NCI-H2029 treated with DMSO at 0.1 percent for 48 hours (cell line): Measurements from ENCODE around the gene TULP4.
"Not testable (repeated sequence)": the region's sequence is repeated elsewhere in the genome, so short reads cannot be mapped to it uniquely, and the experiment has no call there.

ENCODE experiments used
- DNase-seq: peaks from one replicate; lab custom pipeline; 2025; lab: John Stamatoyannopoulos, UW

Gene TULP4

DNA sequence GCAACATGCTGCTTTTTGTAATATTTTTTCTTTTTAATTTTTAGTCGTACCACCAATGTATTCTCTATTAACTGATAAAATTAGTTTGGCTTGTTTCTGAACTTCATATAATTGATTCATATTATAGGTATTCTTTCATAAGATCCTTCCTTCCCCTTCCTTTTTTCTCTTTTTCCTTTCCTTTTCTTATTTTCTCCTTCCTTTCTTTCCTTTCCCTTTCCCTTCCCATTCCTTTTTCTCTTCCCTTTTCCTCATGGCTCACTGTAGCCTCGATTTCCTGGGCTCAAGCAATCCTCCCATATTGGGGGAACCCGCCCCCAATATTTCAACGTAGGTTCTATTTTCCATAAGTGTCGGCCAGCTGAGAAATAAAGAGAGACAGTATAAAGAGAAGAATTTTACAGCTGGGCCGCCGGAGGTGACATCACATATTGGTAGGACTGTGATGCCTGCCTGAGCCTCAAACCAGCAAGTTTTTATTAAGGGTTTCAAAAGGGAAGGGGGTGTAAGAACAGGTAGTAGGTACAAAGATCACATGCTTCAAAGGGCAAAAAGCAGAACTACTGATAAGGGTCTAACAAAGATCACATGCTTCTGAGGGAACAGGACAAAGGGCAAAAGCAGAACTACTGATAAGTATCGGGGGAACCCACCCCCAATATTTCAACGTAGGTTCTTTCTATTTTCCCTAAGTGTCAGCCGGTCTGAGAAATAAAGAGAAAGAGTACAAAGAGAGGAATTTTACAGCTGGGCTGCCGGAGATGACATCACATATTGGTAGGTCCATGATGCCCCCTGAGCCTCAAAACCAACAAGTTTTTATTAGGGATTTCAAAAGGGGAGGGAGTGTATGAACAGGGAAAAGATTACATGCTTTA lies 16.1 kb upstream of the TULP4 start:
- DNase-seq, result not testable (repeated sequence)

GRCh38 chr6:158296854-158297324 lies 15.4 kb upstream of the TULP4 start:
- DNase-seq, result not testable (repeated sequence)

DNA sequence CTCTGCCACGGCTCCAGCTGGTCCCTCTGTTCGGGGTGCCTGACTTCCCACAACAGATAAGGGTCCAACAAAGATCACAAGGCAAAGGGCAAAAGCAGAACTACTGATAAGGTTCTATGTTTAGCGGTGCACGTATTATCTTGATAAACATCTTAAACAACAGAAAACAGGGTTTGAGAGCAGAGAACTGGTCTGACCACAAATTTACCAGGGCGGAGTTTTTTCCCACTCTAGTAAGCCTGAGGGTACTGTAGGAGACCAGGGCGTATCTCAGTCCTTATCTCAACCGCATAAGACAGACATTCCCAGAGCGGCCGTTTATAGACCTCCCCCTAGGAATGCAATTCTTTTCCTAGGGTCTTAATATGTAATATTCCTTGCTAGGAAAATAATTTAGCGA lies 14.6 kb upstream of the TULP4 start:
- DNase-seq, result not testable (repeated sequence)

- DNase-seq, result peak; percentile 86
Observed at GRCh38 chr6:158300306-158301143, 11.7 kb upstream of the TULP4 start.

DNA sequence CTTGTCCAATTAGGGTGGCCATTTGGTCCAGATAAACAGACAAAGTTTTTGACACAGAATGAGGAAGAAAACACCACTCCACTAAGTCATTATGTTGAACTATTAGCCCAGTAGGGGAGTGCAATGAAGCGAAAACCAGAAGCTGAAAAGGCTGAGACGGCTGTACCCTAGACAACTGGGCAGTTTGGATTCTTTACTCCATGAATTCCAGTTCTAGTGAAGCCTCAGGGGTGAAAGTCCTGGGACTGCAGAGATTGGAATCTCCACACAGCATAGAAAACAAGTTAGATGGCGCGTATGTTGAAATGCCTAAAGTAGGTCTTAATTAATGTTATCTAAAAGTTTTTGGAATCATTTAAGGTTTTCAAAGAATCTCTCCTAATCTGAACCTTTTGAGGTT lies 10.7 kb upstream of the TULP4 start:
- DNase-seq, result not testable (repeated sequence)

GRCh38 chr6:158302195-158302796 lies 10.0 kb upstream of the TULP4 start:
- not testable (repeated sequence) for DNase-seq

DNA sequence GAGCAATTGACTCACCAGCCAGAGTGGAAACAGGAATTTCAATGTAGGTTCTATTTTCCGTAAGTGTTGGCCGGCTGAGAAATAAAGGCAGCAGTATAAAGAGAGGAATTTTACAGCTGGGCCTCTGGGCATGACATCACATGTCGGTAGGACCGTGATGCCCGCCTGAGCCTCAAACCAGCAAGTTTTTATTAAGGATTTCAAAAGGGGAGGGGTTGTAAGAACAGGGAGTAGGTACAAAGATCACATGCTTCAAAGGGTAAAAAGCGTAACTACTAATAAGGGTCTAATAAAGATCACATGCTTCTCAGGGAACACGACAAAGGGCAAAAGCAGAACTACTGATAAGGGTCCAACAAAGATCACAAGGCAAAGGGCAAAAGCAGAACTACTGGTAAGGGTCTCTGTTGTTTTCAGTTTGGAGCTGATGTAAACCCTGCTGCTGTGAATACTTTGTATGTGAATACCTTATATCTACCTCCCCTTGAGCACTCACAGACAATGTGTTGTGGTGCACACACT lies 9.0 kb upstream of the TULP4 start:
- DNase-seq, result no peak

DNA sequence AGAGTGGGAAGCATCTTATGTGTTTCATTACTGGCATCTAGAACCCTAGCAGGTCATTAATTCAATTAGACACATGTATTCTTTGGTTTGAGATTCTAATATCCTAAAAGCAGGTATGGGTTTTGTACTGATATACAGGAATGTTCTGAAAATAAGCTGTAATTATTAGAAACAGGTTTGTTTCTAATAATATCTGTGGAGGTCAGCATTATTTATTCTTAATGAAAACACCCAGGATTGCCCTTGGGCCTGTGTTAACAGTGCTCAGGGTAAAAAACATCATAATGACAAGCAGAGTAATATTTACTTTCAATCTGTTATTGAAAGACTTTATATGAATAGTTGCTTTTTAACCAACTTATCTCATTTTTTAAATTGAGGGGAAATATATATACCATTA lies 8.0 kb upstream of the TULP4 start:
- no peak for DNase-seq

- DNase-seq, result no peak
Observed at GRCh38 chr6:158309814-158310213, 2.5 kb upstream of the TULP4 start.

DNA sequence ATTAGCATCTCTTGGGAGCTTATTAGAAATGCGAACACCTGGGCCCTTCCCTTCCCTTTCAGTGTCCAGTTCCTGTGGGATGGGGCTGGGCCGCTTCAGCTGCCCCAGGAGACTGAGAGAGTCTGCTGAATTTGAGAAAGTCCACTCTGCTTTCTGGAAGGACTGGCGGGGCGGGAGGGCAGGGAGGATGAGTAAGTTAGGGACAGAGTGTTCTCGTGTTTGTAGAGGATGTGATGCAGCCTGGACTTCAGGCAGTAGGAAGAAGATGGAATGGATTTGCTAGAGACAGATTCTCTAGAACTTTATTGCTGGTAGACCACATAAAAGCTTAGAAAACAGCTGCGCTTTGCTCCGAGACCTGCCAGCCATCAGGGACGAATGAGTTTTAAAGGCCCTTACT lies 1.1 kb upstream of the TULP4 start:
- no peak for DNase-seq

DNA sequence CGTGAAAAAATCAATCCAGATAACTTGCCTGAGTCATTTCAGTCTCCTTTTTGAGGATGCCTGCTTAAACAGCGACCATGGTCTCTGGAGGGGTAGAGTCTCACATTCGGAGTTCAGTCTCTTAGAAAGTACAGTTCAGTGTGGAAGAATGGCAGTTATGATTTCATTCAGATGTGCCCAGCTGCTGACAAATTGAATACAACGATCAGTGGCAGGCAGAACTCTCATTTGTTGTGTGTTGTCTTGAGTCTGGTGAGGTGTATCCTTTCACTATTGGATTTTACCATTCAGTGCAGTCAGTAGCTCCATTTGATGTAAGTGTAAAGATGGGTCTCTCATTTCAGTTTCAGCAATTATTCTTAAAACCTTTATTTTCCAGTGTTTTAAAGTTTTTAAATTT lies 639 bp upstream of the TULP4 start:
- DNase-seq, result no peak

GRCh38 chr6:158312672-158313397 lies 570 bp downstream of the TULP4 start:
- no peak for DNase-seq

- no peak for DNase-seq
Observed at GRCh38 chr6:158313989-158314388, 1.7 kb downstream of the TULP4 start.

GRCh38 chr6:158314737-158315136 lies 2.5 kb downstream of the TULP4 start:
- no peak for DNase-seq

DNA sequence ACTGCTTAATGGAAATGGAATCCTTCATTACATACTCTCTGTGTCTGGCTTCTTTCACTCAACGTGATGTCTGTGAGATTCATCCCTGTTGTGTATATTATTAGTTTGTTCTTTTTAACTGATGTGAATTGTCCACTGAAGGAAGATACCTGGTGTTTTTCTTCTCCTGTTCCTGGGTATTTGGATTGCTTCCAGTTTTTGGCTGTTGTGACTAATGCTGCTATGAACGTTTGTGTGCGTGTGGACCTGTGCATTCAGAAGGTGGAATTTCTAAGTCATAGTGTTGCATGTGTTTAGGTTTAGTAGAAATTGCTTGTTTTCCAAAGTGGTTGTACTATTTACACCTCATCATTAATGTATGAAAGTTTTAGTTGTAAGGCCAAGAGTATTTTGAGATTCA lies 3.8 kb downstream of the TULP4 start:
- no peak for DNase-seq

GRCh38 chr6:158321960-158322359 lies 9.7 kb downstream of the TULP4 start:
- DNase-seq, result no peak

- no peak for DNase-seq
Observed at GRCh38 chr6:158322400-158322723, 10.1 kb downstream of the TULP4 start.

- DNase-seq, result no peak
Observed at GRCh38 chr6:158322724-158323560, 10.7 kb downstream of the TULP4 start.

DNA sequence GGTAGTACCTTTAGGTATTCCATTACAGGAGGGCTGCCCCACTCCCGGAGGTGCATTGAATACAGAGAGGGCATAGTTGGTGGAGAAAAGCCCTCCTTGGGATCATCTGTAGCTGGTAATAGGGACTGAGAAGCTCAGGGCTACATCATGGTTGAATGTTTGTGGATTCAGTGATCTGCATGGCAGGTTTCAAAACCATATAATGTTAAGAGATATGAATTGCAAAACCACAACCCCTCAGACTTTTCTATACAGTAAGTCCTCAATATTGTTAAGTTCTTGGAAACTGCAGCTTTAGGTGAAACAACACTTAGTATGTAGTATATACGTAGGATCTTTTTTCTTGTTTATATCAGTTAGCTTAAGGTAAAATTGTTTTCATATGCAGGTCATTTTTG lies 11.3 kb downstream of the TULP4 start:
- no peak for DNase-seq

- DNase-seq, result no peak
Observed at GRCh38 chr6:158324136-158324535, 11.9 kb downstream of the TULP4 start.

GRCh38 chr6:158327211-158327610 lies 14.9 kb downstream of the TULP4 start:
- DNase-seq, result no peak
